HepG2 (cell line): ENCODE results near the gene CKAP5. TPM values are rescaled to one million over a fixed set of nuclear protein-coding genes. Genes with fewer than 3 reads are reported as not detected.

ENCODE experiments used
- ATAC-seq: fragments of 200-7000 bp; cut with Tn5 transposase; 3 replicates; pipeline ENCODE4 v1.9.1; 2020; ENCODE audit warnings: mild to moderate bottlenecking, moderate library complexity
- BruUV-seq: library from RNA; stranded (reverse); fragments of 400-500 nt; replicated peaks from 2 replicates; lab custom pipeline; 2021; lab: Mats Ljungman, UMichigan
- CTCF ChIA-PET: fragments of 300-600 bp; formaldehyde crosslinking; extraction: SDS; loops from one replicate; lab custom pipeline; 2021; ENCODE audit warnings: low total read pairs, inconsistent platforms, low intra/inter-chr PET ratio; lab: Yijun Ruan, JAX
- POLR2A ChIA-PET: fragments of 350-600 bp; sonication (Branson Sonifier 250); formaldehyde crosslinking; loops from one replicate; lab custom pipeline; 2020; ENCODE audit warnings: antibody characterized with exemption, inconsistent platforms; lab: Yijun Ruan, JAX
- DNase-seq: peaks from one replicate; pipeline ENCODE4 v3.0.0-alpha.2; 2015; ENCODE audit warnings: low spot score
- FAIRE-seq: peaks from 3 replicates; lab custom pipeline; 2011; peaks lifted over from hg19 to GRCh38; lab: Jason Lieb, UNC
- H2AFZ ChIP-seq: one replicate; pipeline ENCODE4 v1.6.1; 2011; ENCODE audit warnings: low read length, inconsistent platforms
- H3K27ac ChIP-seq: fragments of 300-600 bp; 3 replicates; pipeline ENCODE4 v1.8.0; 2011; ENCODE audit warnings: mixed run types, mild to moderate bottlenecking, mixed read lengths, low read length, inconsistent platforms; ENCODE audit not compliant: insufficient read depth; ENCODE audit errors: extremely low read length
- H3K27me3 ChIP-seq, 2 experiments: fragments of 200-600 bp in 1 of 2; 2 replicates in 1 of 2; 3 replicates in 1 of 2; pipeline versions ENCODE4 v1.6.0 to v1.8.0; 2011; ENCODE audit warnings: low read length in 2 of 2, mild to moderate bottlenecking in 2 of 2, moderate library complexity in 2 of 2, inconsistent platforms in 1 of 2; ENCODE audit not compliant: insufficient read depth in 2 of 2, control insufficient read depth in 1 of 2
- H3K36me3 ChIP-seq, 2 experiments: fragments of 200-600 bp in 1 of 2; replicated peaks in 1 of 2; 2 replicates in 1 of 2; 3 replicates in 1 of 2; pipeline versions ENCODE4 v1.5.1 to v1.8.0; 2011; ENCODE audit warnings: low read length in 2 of 2, inconsistent platforms in 1 of 2; ENCODE audit not compliant: insufficient read depth in 2 of 2, control insufficient read depth in 1 of 2
- H3K4me1 ChIP-seq: 2 replicates; pipeline ENCODE4 v1.5.1; 2012; ENCODE audit warnings: low read length, inconsistent platforms; ENCODE audit not compliant: insufficient read depth
- H3K4me2 ChIP-seq: 2 replicates; pipeline ENCODE4 v1.6.0; 2011; ENCODE audit warnings: low read depth, low read length, inconsistent platforms
- H3K4me3 ChIP-seq, 3 experiments: fragments of 200-600 bp in 1 of 3; sonication (generic), shearing (Covaris generic) in 1 of 3; replicated peaks in 1 of 3; 2 replicates each; pipeline ENCODE4 v1.5.1; 2011 to 2016; ENCODE audit warnings: low read length in 3 of 3, inconsistent platforms in 2 of 3, low read depth in 2 of 3, mild to moderate bottlenecking in 2 of 3, control low read depth in 1 of 3, mixed read lengths in 1 of 3; ENCODE audit not compliant: insufficient read depth in 1 of 3
- H3K79me2 ChIP-seq: one replicate; pipeline ENCODE4 v1.6.1; 2011; ENCODE audit warnings: low read length, inconsistent platforms; ENCODE audit not compliant: insufficient read depth
- H3K9ac ChIP-seq: 2 replicates; pipeline ENCODE4 v1.6.0; 2011; ENCODE audit warnings: mild to moderate bottlenecking, low read depth, low read length, inconsistent platforms; ENCODE audit not compliant: insufficient read depth
- H3K9me3 ChIP-seq: 2 replicates; pipeline ENCODE4 v1.5.1; 2012; ENCODE audit warnings: mild to moderate bottlenecking, low read length
- H4K20me1 ChIP-seq: 2 replicates; pipeline ENCODE4 v1.6.0; 2011; ENCODE audit warnings: inconsistent platforms, mild to moderate bottlenecking, low read length, moderate library complexity; ENCODE audit not compliant: insufficient read depth
- CEBPB ChIP-seq: IDR thresholded peaks from 2 replicates; pipeline ENCODE4 v1.6.1; 2011; ENCODE audit warnings: low read depth, low read length, improper control_type of control experiment, borderline replicate concordance
- GATAD2A ChIP-seq: IDR thresholded peaks from 2 replicates; pipeline ENCODE4 v1.6.1; 2016
- KLF11 ChIP-seq: IDR thresholded peaks from 2 replicates; pipeline ENCODE4 v1.6.1; 2016; ENCODE audit warnings: missing compliant biosample characterization
- ONECUT2 ChIP-seq: sonication (generic); formaldehyde crosslinking; IDR thresholded peaks from 2 replicates; pipeline ENCODE4 v1.4.0; 2020; ENCODE audit warnings: missing genetic modification reagents
- PCBP2 ChIP-seq: fragments of 200-400 bp; formaldehyde crosslinking; optimal IDR thresholded peaks from 2 replicates; pipeline ENCODE3; 2018; ENCODE audit warnings: low read length, low read depth; ENCODE audit not compliant: poor library complexity, severe bottlenecking
- SNAPC4 ChIP-seq: sonication (generic); formaldehyde crosslinking; IDR thresholded peaks from 2 replicates; pipeline ENCODE4 v1.4.0; 2020; ENCODE audit warnings: mild to moderate bottlenecking, missing genetic modification reagents
- ZNF20 ChIP-seq: sonication (generic); formaldehyde crosslinking; IDR thresholded peaks from 2 replicates; pipeline ENCODE4 v1.4.0; 2020; ENCODE audit warnings: mild to moderate bottlenecking, moderate library complexity, missing genetic modification reagents
- WGBS: methylation state at CpG from one replicate; pipeline ENCODE4 v1.1.6; 2017; ENCODE audit warnings: low lambda C conversion rate; 5-methylcytosine and 5-hydroxymethylcytosine counted together
- in situ Hi-C: cut with HindIII; loops from 2 replicates; pipeline ENCODE4 v1.10.0; 2017; ENCODE audit warnings: low pct_unique_long_range_greater_than_20kb; ENCODE audit not compliant: extremely low pct_ligation_motif_present
- intact Hi-C: fragments of 100-400 bp; cut with micrococcal nuclease; formaldehyde crosslinking; loops from one replicate; pipeline ENCODE4 v1.10.0; 2022; ENCODE audit not compliant: unreplicated experiment
- polyA plus RNA-seq, 8 experiments: library from polyadenylated mRNA; depleted of rRNA in 3 of 8; stranded (reverse) in 7 of 8; unstranded in 1 of 8; fragments of >200 nt; fragmentation: Illumina TruSeq in 4 of 8; extraction: Trizol in 4 of 8; gene quantifications; 2 replicates each; pipeline versions ENCODE4 v1.2.1 to v1.2.3, GENCODE V29; 2011 to 2016; ENCODE audit warnings: low read depth in 4 of 8, missing spikeins in 1 of 8, mixed read lengths in 1 of 8; ENCODE audit not compliant: insufficient read depth in 1 of 8
- total RNA-seq, 5 experiments: library from RNA; depleted of rRNA; stranded (reverse); fragments of >200 nt; fragmentation: Illumina TruSeq; extraction: Trizol; gene quantifications; 2 replicates each; pipeline ENCODE4 v1.2.3, GENCODE V29; 2016; ENCODE audit warnings: low read depth in 1 of 5
- TF ChIP-seq, protein P1 (sequence below): sonication (generic); formaldehyde crosslinking; IDR thresholded peaks from 2 replicates; pipeline ENCODE4 v1.4.0; 2020; ENCODE audit warnings: missing genetic modification reagents
- TF ChIP-seq, protein P2 (sequence below): sonication (generic); formaldehyde crosslinking; IDR thresholded peaks from 2 replicates; pipeline ENCODE4 v1.5.1; 2020; ENCODE audit warnings: mild to moderate bottlenecking, moderate library complexity, missing genetic modification reagents

Gene CKAP5
- total and polyA plus RNA-seq, 2 of the 13 experiments (the other 11 are each of a cell fraction or from before 2014, with no cell fraction given), result 79.2 to 103 TPM

DNA sequence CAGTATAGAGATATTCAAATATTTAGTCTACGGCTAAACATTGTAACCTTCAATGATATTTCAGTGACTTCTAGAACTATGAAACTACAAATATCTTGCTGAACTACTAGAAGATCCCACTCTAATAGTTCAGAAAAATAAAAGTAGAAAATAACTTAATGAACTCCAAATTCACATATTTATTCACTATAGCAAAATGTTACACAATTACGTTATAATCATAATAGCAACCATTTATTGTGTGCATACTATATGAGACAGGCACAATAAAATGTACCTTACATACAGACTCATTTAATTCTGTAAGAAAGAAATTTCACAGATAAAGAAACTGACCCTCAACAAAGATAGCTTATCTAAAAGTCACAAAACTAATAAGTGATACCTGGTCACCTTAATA is 69.2 kb downstream of the CKAP5 start:
- intact Hi-C loops, result no loop called here
- no peak overlapping the region for H3K4me2 ChIP-seq
- H2AFZ ChIP-seq, result no peak overlapping the region
- in situ Hi-C loops, result no loop called here
- no peaks in the 10 kb centered on the region for H3K4me1 ChIP-seq
- peaks cover 6 to 70% of the 10 kb centered on the region in 2 experiments for H3K36me3 ChIP-seq
- ATAC-seq (no peak), DNase-seq (no peak), FAIRE-seq (no peak)
- no peaks in the 10 kb centered on the region for H4K20me1 ChIP-seq
- 99% methylated on average over 2 of the region's 2 CpGs for WGBS
- no peaks in the 10 kb centered on the region for H3K79me2 ChIP-seq
- no peaks in the 10 kb centered on the region for H3K9me3 ChIP-seq
- H3K27ac ChIP-seq, result no peak overlapping the region
- H3K27me3 ChIP-seq, result no peaks in the 10 kb centered on the region
- POLR2A ChIA-PET, result no interaction called here
- no TSS peak for BruUV-seq
- TF ChIP-seq, protein P1, sequence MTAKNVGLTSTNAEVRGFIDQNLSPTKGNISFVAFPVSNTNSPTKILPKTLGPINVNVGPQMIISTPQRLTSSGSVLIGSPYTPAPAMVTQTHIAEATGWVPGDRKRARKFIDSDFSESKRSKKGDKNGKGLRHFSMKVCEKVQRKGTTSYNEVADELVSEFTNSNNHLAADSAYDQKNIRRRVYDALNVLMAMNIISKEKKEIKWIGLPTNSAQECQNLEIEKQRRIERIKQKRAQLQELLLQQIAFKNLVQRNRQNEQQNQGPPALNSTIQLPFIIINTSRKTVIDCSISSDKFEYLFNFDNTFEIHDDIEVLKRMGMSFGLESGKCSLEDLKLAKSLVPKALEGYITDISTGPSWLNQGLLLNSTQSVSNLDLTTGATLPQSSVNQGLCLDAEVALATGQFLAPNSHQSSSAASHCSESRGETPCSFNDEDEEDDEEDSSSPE (CRISPR knock-in tag), result no peak
- TF ChIP-seq KLF11 (CRISPR knock-in tag) (no peak), CEBPB (peak; percentile 76)
- no peak overlapping the region for H3K9ac ChIP-seq
- no peak overlapping the region for H3K4me3 ChIP-seq
- CTCF ChIA-PET, result no interaction called here

GRCh38 chr11:46769636-46770221 is 76.4 kb downstream of the CKAP5 start:
- H3K27ac ChIP-seq, result no peak overlapping the region
- 96% methylated on average over 4 of the region's 4 CpGs for WGBS
- FAIRE-seq (no peak), ATAC-seq (no peak), DNase-seq (no peak)
- POLR2A ChIA-PET, result no interaction called here
- in situ Hi-C loops, result no loop called here
- H4K20me1 ChIP-seq, result no peaks in the 10 kb centered on the region
- H3K9me3 ChIP-seq, result no peaks in the 10 kb centered on the region
- CTCF ChIA-PET, result no interaction called here
- no peak overlapping the region for H3K4me3 ChIP-seq
- no peaks in the 10 kb centered on the region for H3K4me1 ChIP-seq
- H3K36me3 ChIP-seq, result peaks cover 16 to 68% of the 10 kb centered on the region in 2 experiments
- no peaks in the 10 kb centered on the region for H3K79me2 ChIP-seq
- no TSS peak for BruUV-seq
- no peak overlapping the region for H2AFZ ChIP-seq
- no peaks in the 10 kb centered on the region for H3K27me3 ChIP-seq
- H3K4me2 ChIP-seq, result no peak overlapping the region
- no peak overlapping the region for H3K9ac ChIP-seq
- intact Hi-C loops, result no loop called here
- TF ChIP-seq SNAPC4 (CRISPR knock-in tag) (no peak), ZNF20 (CRISPR knock-in tag) (no peak), ONECUT2 (CRISPR knock-in tag) (no peak), GATAD2A (CRISPR knock-in tag) (no peak), PCBP2 (no peak)
- TF ChIP-seq, protein P2, sequence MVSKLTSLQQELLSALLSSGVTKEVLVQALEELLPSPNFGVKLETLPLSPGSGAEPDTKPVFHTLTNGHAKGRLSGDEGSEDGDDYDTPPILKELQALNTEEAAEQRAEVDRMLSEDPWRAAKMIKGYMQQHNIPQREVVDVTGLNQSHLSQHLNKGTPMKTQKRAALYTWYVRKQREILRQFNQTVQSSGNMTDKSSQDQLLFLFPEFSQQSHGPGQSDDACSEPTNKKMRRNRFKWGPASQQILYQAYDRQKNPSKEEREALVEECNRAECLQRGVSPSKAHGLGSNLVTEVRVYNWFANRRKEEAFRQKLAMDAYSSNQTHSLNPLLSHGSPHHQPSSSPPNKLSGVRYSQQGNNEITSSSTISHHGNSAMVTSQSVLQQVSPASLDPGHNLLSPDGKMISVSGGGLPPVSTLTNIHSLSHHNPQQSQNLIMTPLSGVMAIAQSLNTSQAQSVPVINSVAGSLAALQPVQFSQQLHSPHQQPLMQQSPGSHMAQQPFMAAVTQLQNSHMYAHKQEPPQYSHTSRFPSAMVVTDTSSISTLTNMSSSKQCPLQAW, result no peak
